Measurements from ENCODE around the gene PIEZO2.
"Not testable (repeated sequence)": the region's sequence is repeated elsewhere in the genome, so short reads cannot be mapped to it uniquely, and the experiment has no call there.

PIEZO2 gene

GRCh38 chr18:10950080-10950875, 199.1 kb downstream of the PIEZO2 start:
- no peak for TF ChIP-seq JUND (IDR thresholded peaks at IDR 0.05; ENCODE audit: low read depth)
- in situ Hi-C loops (cut with HindIII; ENCODE audit: low pct_unique_long_range_greater_than_20kb, low sequenced_read_pairs), result no loop called here
- no peak for DNase-seq (ENCODE audit: low read depth in 1 of 2, low spot score in 1 of 2)

GRCh38 chr18:10949655-10950054, 199.7 kb downstream of the PIEZO2 start:
- in situ Hi-C loops (cut with HindIII; ENCODE audit: low pct_unique_long_range_greater_than_20kb, low sequenced_read_pairs), result no loop called here
- TF ChIP-seq JUND (IDR thresholded peaks at IDR 0.05; ENCODE audit: low read depth), result no peak
- DNase-seq (ENCODE audit: low read depth in 1 of 2, low spot score in 1 of 2), result no peak

GRCh38 chr18:10948421-10948820, 200.9 kb downstream of the PIEZO2 start:
- TF ChIP-seq JUND (IDR thresholded peaks at IDR 0.05; ENCODE audit: low read depth), result no peak
- DNase-seq (ENCODE audit: low read depth in 1 of 2, low spot score in 1 of 2), result no peak
- in situ Hi-C loops (cut with HindIII; ENCODE audit: low pct_unique_long_range_greater_than_20kb, low sequenced_read_pairs), result no loop called here

- in situ Hi-C loops (cut with HindIII; ENCODE audit: low pct_unique_long_range_greater_than_20kb, low sequenced_read_pairs), result no loop called here
- no peak for DNase-seq (ENCODE audit: low read depth in 1 of 2, low spot score in 1 of 2)
Observed at GRCh38 chr18:10946058-10946457, 203.3 kb downstream of the PIEZO2 start.

GRCh38 chr18:10942998-10943397, 206.4 kb downstream of the PIEZO2 start:
- DNase-seq (ENCODE audit: low read depth in 1 of 2, low spot score in 1 of 2), result no peak
- in situ Hi-C loops (cut with HindIII; ENCODE audit: low pct_unique_long_range_greater_than_20kb, low sequenced_read_pairs), result no loop called here
- TF ChIP-seq JUND (IDR thresholded peaks at IDR 0.05; ENCODE audit: low read depth), result no peak

More at GRCh38 chr18:10946058-10946457, 203.3 kb downstream of the PIEZO2 start:
- no peak for TF ChIP-seq JUND (IDR thresholded peaks at IDR 0.05; ENCODE audit: low read depth)

GRCh38 chr18:10939822-10940221, 209.5 kb downstream of the PIEZO2 start:
- no peak for TF ChIP-seq JUND (IDR thresholded peaks at IDR 0.05; ENCODE audit: low read depth)
- no peak for DNase-seq (ENCODE audit: low read depth in 1 of 2, low spot score in 1 of 2)
- in situ Hi-C loops (cut with HindIII; ENCODE audit: low pct_unique_long_range_greater_than_20kb, low sequenced_read_pairs), result no loop called here

GRCh38 chr18:10937743-10938640, 211.4 kb downstream of the PIEZO2 start:
- DNase-seq (ENCODE audit: low read depth in 1 of 2, low spot score in 1 of 2), result no peak
- TF ChIP-seq JUND (IDR thresholded peaks at IDR 0.05; ENCODE audit: low read depth), result no peak
- in situ Hi-C loops (cut with HindIII; ENCODE audit: low pct_unique_long_range_greater_than_20kb, low sequenced_read_pairs), result no loop called here

GRCh38 chr18:10936176-10937053, 213.0 kb downstream of the PIEZO2 start:
- TF ChIP-seq JUND (IDR thresholded peaks at IDR 0.05; ENCODE audit: low read depth), result no peak
- DNase-seq (ENCODE audit: low read depth in 1 of 2, low spot score in 1 of 2), result no peak
- in situ Hi-C loops (cut with HindIII; ENCODE audit: low pct_unique_long_range_greater_than_20kb, low sequenced_read_pairs), result no loop called here

- DNase-seq (ENCODE audit: low read depth in 1 of 2, low spot score in 1 of 2), result no peak
- TF ChIP-seq JUND (IDR thresholded peaks at IDR 0.05; ENCODE audit: low read depth), result no peak
- in situ Hi-C loops (cut with HindIII; ENCODE audit: low pct_unique_long_range_greater_than_20kb, low sequenced_read_pairs), result no loop called here
Observed at GRCh38 chr18:10935588-10935987, 213.8 kb downstream of the PIEZO2 start.

GRCh38 chr18:10933648-10934047, 215.7 kb downstream of the PIEZO2 start:
- in situ Hi-C loops (cut with HindIII; ENCODE audit: low pct_unique_long_range_greater_than_20kb, low sequenced_read_pairs); DNase-seq (ENCODE audit: low read depth in 1 of 2, low spot score in 1 of 2): not testable (repeated sequence)

GRCh38 chr18:10930076-10930475, 219.3 kb downstream of the PIEZO2 start:
- no peak for DNase-seq (ENCODE audit: low read depth in 1 of 2, low spot score in 1 of 2)
- in situ Hi-C loops (cut with HindIII; ENCODE audit: low pct_unique_long_range_greater_than_20kb, low sequenced_read_pairs), result no loop called here
- TF ChIP-seq JUND (IDR thresholded peaks at IDR 0.05; ENCODE audit: low read depth), result no peak

GRCh38 chr18:10928772-10929373, 220.5 kb downstream of the PIEZO2 start:
- in situ Hi-C loops (cut with HindIII; ENCODE audit: low pct_unique_long_range_greater_than_20kb, low sequenced_read_pairs), result no loop called here
- no peak for TF ChIP-seq JUND (IDR thresholded peaks at IDR 0.05; ENCODE audit: low read depth)
- no peak for DNase-seq (ENCODE audit: low read depth in 1 of 2, low spot score in 1 of 2)
